Measurements from ENCODE around the gene BICD1.

DNA sequence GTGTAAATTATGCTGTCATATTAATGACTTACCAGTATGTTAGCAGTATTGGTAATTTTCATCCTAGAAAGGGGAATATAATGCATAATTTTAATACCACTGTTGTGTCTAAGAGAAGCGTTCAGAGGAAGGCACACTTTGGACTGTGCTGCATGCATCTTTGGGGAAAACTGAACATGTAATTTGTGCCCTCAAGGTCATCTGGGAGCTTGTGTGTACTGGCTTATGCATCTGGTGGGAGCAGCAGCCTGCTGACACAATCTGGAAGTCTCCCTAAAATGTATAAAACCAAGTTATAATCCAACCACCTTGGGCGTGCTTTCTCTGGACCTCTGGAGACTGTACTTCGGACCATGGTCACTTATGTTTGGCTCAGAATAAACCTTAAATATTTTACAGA is 306.8 kb downstream of the BICD1 start:
- TF ChIP-seq, protein P1, sequence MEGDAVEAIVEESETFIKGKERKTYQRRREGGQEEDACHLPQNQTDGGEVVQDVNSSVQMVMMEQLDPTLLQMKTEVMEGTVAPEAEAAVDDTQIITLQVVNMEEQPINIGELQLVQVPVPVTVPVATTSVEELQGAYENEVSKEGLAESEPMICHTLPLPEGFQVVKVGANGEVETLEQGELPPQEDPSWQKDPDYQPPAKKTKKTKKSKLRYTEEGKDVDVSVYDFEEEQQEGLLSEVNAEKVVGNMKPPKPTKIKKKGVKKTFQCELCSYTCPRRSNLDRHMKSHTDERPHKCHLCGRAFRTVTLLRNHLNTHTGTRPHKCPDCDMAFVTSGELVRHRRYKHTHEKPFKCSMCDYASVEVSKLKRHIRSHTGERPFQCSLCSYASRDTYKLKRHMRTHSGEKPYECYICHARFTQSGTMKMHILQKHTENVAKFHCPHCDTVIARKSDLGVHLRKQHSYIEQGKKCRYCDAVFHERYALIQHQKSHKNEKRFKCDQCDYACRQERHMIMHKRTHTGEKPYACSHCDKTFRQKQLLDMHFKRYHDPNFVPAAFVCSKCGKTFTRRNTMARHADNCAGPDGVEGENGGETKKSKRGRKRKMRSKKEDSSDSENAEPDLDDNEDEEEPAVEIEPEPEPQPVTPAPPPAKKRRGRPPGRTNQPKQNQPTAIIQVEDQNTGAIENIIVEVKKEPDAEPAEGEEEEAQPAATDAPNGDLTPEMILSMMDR (IDR thresholded peaks at IDR 0.05; ENCODE audit: insufficient read depth, low read length): no peak
- no peak for TF ChIP-seq GABPA (IDR thresholded peaks at IDR 0.05; ENCODE audit: low read depth)

Measured in HL-60 (cell line).